ENCODE data around the gene ANKRD60. TPM values are rescaled to one million over a fixed set of nuclear protein-coding genes. Genes with fewer than 3 reads are reported as not detected.

Gene ANKRD60
- total RNA-seq, 2 donors from 2014 or later = 0.80 TPM; not detected in 1

- no peak for DNase-seq (ENCODE audit: low spot score)
- 65% methylated on average over 9 of the region's 9 CpGs for WGBS
- H3K4me1 ChIP-seq (replicated peaks) = no peaks in the 10 kb centered on the region
- H3K9me3 ChIP-seq = no peaks in the 10 kb centered on the region
- no peaks in the 10 kb centered on the region for H3K36me3 ChIP-seq
- H3K27me3 ChIP-seq (replicated peaks; ENCODE audit: insufficient read depth) = no peaks in the 10 kb centered on the region
- peak overlapping the region; percentile 52 to 53 for H3K27ac ChIP-seq
- H3K4me3 ChIP-seq = peak overlapping the region in 1 of 2 donors; percentile 38
- TF ChIP-seq POLR2AphosphoS5 (IDR thresholded peaks at IDR 0.05) = no peak
- no peak for TF ChIP-seq POLR2A (IDR thresholded peaks at IDR 0.05)
- TF ChIP-seq CTCF (IDR thresholded peaks at IDR 0.05) = no peak
- intact Hi-C loops (cut with DNase I) = loop anchor here (2.0 to 5.0 kb wide), 3 partner anchors 47 to 524 kb away; no protein-coding TSS in a partner anchor
These were observed 49.4 kb downstream of the ANKRD60 start for GRCh38 chr20:58179083-58179431.

GRCh38 chr20:58177799-58178198 lies 50.7 kb downstream of the ANKRD60 start:
- 95% methylated on average over 10 of the region's 10 CpGs for WGBS
- Histone ChIP-seq H3K4me1 (replicated peaks) (no peaks in the 10 kb centered on the region), H3K4me3 (no peak overlapping the region), H3K9me3 (no peaks in the 10 kb centered on the region), H3K27ac (no peak overlapping the region), H3K27me3 (replicated peaks; ENCODE audit: insufficient read depth) (no peaks in the 10 kb centered on the region), H3K36me3 (no peaks in the 10 kb centered on the region)
- intact Hi-C loops (cut with DNase I) = loop anchor here (2.0 to 5.0 kb wide), 3 partner anchors 45 to 523 kb away; no protein-coding TSS in a partner anchor
- TF ChIP-seq CTCF (IDR thresholded peaks at IDR 0.05) (no peak), POLR2AphosphoS5 (IDR thresholded peaks at IDR 0.05) (no peak), POLR2A (IDR thresholded peaks at IDR 0.05) (no peak)
- DNase-seq (ENCODE audit: low spot score) = no peak

GRCh38 chr20:58175836-58176235 lies 52.6 kb downstream of the ANKRD60 start:
- Histone ChIP-seq H3K9me3 (no peaks in the 10 kb centered on the region), H3K27me3 (replicated peaks; ENCODE audit: insufficient read depth) (no peaks in the 10 kb centered on the region), H3K36me3 (no peaks in the 10 kb centered on the region), H3K4me3 (no peak overlapping the region), H3K27ac (peak overlapping the region; percentile 60 to 71), H3K4me1 (replicated peaks) (no peaks in the 10 kb centered on the region)
- intact Hi-C loops (cut with DNase I) = loop anchor here (5.0 kb wide), 2 partner anchors 44 to 89 kb away; no protein-coding TSS in a partner anchor
- 98% methylated on average over 5 of the region's 5 CpGs for WGBS
- DNase-seq (ENCODE audit: low spot score) = no peak
- TF ChIP-seq POLR2A (IDR thresholded peaks at IDR 0.05) (no peak), POLR2AphosphoS5 (IDR thresholded peaks at IDR 0.05) (no peak), CTCF (IDR thresholded peaks at IDR 0.05) (no peak)

GRCh38 chr20:58175425-58175824 lies 53.0 kb downstream of the ANKRD60 start:
- no peak for TF ChIP-seq POLR2AphosphoS5 (IDR thresholded peaks at IDR 0.05)
- TF ChIP-seq CTCF (IDR thresholded peaks at IDR 0.05) = no peak
- no peak for TF ChIP-seq POLR2A (IDR thresholded peaks at IDR 0.05)
- Histone ChIP-seq H3K9me3 (no peaks in the 10 kb centered on the region), H3K4me1 (replicated peaks) (no peaks in the 10 kb centered on the region), H3K27ac (peak overlapping the region; percentile 60 to 71), H3K4me3 (no peak overlapping the region), H3K36me3 (no peaks in the 10 kb centered on the region), H3K27me3 (replicated peaks; ENCODE audit: insufficient read depth) (no peaks in the 10 kb centered on the region)
- DNase-seq (ENCODE audit: low spot score) = no peak
- intact Hi-C loops (cut with DNase I) = loop anchor here (5.0 kb wide), 2 partner anchors 43 to 88 kb away; no protein-coding TSS in a partner anchor
- WGBS = 85% methylated on average over 9 of the region's 9 CpGs

GRCh38 chr20:58174708-58175280 lies 53.7 kb downstream of the ANKRD60 start:
- H3K4me1 ChIP-seq (replicated peaks) = no peaks in the 10 kb centered on the region
- TF ChIP-seq POLR2A (IDR thresholded peaks at IDR 0.05) (no peak), POLR2AphosphoS5 (IDR thresholded peaks at IDR 0.05) (no peak), CTCF (IDR thresholded peaks at IDR 0.05) (no peak)
- WGBS = 41% methylated on average over 10 of the region's 10 CpGs
- H3K27ac ChIP-seq = peak overlapping the region; percentile 60 to 71
- no peaks in the 10 kb centered on the region for H3K9me3 ChIP-seq
- intact Hi-C loops (cut with DNase I) = loop anchor here (5.0 kb wide), 2 partner anchors 42 to 87 kb away; no protein-coding TSS in a partner anchor
- H3K4me3 ChIP-seq = no peak overlapping the region
- no peaks in the 10 kb centered on the region for H3K36me3 ChIP-seq
- no peak for DNase-seq (ENCODE audit: low spot score)
- H3K27me3 ChIP-seq (replicated peaks; ENCODE audit: insufficient read depth) = no peaks in the 10 kb centered on the region
